Cardiac fibroblast (primary cell): ENCODE data around the gene SAC3D1.

Experiments
- DNase-seq, 2 donors: peaks; one replicate each; pipeline versions ENCODE4 v3.0.0 to v3.0.0-alpha.2; 2010; ENCODE audit warnings: low read depth in 2 of 2
- H3K4me3 ChIP-seq, 2 donors: replicated peaks in 1 of 2; 1 replicate in 1 of 2; 2 replicates in 1 of 2; pipeline ENCODE4 v1.5.1; 2011; ENCODE audit warnings: low read depth in 2 of 2, low read length in 2 of 2, mild to moderate bottlenecking in 2 of 2, moderate library complexity in 1 of 2
- TF ChIP-seq, protein P1 (sequence below): IDR thresholded peaks from one replicate; pipeline ENCODE4 v1.5.1; 2011; ENCODE audit warnings: low read depth, mild to moderate bottlenecking, low read length, inconsistent platforms

The SAC3D1 gene

GRCh38 chr11:65036931-65037330 lies 4.1 kb upstream of the SAC3D1 start:
- peak in 1 of 2 donors; percentile 16 for DNase-seq
- TF ChIP-seq, protein P1, sequence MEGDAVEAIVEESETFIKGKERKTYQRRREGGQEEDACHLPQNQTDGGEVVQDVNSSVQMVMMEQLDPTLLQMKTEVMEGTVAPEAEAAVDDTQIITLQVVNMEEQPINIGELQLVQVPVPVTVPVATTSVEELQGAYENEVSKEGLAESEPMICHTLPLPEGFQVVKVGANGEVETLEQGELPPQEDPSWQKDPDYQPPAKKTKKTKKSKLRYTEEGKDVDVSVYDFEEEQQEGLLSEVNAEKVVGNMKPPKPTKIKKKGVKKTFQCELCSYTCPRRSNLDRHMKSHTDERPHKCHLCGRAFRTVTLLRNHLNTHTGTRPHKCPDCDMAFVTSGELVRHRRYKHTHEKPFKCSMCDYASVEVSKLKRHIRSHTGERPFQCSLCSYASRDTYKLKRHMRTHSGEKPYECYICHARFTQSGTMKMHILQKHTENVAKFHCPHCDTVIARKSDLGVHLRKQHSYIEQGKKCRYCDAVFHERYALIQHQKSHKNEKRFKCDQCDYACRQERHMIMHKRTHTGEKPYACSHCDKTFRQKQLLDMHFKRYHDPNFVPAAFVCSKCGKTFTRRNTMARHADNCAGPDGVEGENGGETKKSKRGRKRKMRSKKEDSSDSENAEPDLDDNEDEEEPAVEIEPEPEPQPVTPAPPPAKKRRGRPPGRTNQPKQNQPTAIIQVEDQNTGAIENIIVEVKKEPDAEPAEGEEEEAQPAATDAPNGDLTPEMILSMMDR, result no peak
- H3K4me3 ChIP-seq, result no peak overlapping the region

GRCh38 chr11:65040520-65040846 lies 527 bp upstream of the SAC3D1 start:
- peak overlapping the region; percentile 63 to 70 for H3K4me3 ChIP-seq
- TF ChIP-seq, protein P1, result no peak
- no peak for DNase-seq

DNA sequence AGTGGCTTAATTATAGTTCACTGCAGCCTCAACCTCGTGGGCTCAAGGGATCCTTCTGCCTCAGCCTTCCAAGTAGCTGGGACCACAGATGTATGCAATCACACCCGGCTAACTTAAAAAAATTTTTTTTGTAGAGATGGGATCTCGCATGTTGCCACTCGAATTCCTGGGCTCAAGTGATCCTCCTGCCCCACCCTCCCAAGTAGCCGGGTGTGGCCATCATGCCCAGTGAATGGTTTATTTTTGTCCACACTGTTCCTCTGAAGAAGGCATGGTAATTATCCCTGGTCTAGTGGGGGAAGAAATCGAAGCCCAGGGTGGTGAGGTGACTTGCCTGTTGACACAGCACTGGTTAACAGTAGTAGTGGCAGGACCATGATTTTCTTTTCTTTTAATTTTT lies 1.9 kb downstream of the SAC3D1 start:
- no peak overlapping the region for H3K4me3 ChIP-seq
- TF ChIP-seq, protein P1, result no peak
- DNase-seq, result no peak

- H3K4me3 ChIP-seq, result no peak overlapping the region
- TF ChIP-seq, protein P1, result no peak
- peak; percentile 46 to 51 for DNase-seq
Measured at GRCh38 chr11:65043881-65044501, 3.0 kb downstream of the SAC3D1 start.

DNA sequence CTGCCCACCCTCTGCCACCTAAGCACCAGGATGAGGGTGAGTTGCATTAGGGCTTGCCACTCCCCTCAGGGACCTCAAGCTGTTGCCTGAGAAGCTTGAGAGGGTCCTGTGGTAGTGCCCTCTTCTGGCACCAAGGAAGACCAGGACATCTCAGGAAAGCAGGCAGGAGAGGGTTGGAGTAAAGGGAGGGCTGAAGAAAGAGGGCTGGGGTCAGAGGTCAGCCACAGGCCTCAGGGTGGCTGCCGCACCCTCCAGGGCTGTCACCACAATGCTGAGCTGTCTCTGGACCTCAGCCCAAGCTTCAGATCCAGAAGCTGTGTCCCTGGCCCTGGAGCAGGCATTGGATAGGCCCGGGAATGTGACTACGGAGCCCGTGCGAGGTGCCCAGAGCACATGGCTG lies 4.1 kb downstream of the SAC3D1 start:
- TF ChIP-seq, protein P1, result no peak
- no peak for DNase-seq
- no peak overlapping the region for H3K4me3 ChIP-seq

- TF ChIP-seq, protein P1, result no peak
- no peak overlapping the region for H3K4me3 ChIP-seq
- no peak for DNase-seq
Measured at GRCh38 chr11:65045728-65046127, 4.7 kb downstream of the SAC3D1 start.
